Smooth muscle cell (in vitro differentiated cells): ENCODE results near the gene DGKB. TPM values are rescaled to one million over a fixed set of nuclear protein-coding genes. Genes with fewer than 3 reads are reported as not detected.
A peak's percentile ranks its signal among the peaks of the same experiment; 100 is the strongest.
"Not testable (repeated sequence)": the region's sequence is repeated elsewhere in the genome, so short reads cannot be mapped to it uniquely, and the experiment has no call there.

Experiments used
- DNase-seq: peaks from one replicate; lab custom pipeline; 2025; ENCODE audit not compliant: unreplicated experiment; lab: John Stamatoyannopoulos, UW
- H2AFZ ChIP-seq: fragments of 200-600 bp; sonication (generic); 2 replicates; pipeline ENCODE4 v1.6.0; 2016; ENCODE audit warnings: antibody characterized with exemption, low read depth, mild to moderate bottlenecking
- H3F3A ChIP-seq: fragments of 200-600 bp; sonication (generic); 2 replicates; pipeline ENCODE4 v1.6.0; 2017; ENCODE audit warnings: antibody characterized with exemption, low read depth
- H3K27ac ChIP-seq: fragments of 200-600 bp; sonication (generic); 2 replicates; pipeline ENCODE4 v1.5.1; 2016; ENCODE audit warnings: low read depth, mild to moderate bottlenecking
- H3K27me3 ChIP-seq: fragments of 200-600 bp; sonication (generic); 2 replicates; pipeline ENCODE4 v1.6.1; 2016; ENCODE audit warnings: low read depth, mild to moderate bottlenecking
- H3K36me3 ChIP-seq: fragments of 200-600 bp; sonication (generic); 2 replicates; pipeline ENCODE4 v1.5.1; 2016; ENCODE audit warnings: low read depth
- H3K4me1 ChIP-seq: fragments of 200-600 bp; sonication (generic); 2 replicates; pipeline ENCODE4 v1.5.1; 2016; ENCODE audit warnings: low read depth
- H3K4me2 ChIP-seq: fragments of 200-600 bp; sonication (generic); 2 replicates; pipeline ENCODE4 v1.6.0; 2016; ENCODE audit warnings: mild to moderate bottlenecking
- H3K4me3 ChIP-seq: fragments of 200-600 bp; sonication (generic); 2 replicates; pipeline ENCODE4 v1.5.1; 2016; ENCODE audit warnings: mild to moderate bottlenecking
- H3K79me2 ChIP-seq: fragments of 200-600 bp; sonication (generic); 2 replicates; pipeline ENCODE4 v1.6.0; 2016; ENCODE audit warnings: low read depth, mild to moderate bottlenecking
- H3K9ac ChIP-seq: fragments of 200-600 bp; sonication (generic); 2 replicates; pipeline ENCODE4 v1.6.0; 2016; ENCODE audit warnings: low read depth
- H3K9me3 ChIP-seq: fragments of 200-600 bp; sonication (generic); replicated peaks from 2 replicates; pipeline ENCODE4 v1.5.1; 2016; ENCODE audit warnings: low read depth
- H4K20me1 ChIP-seq: fragments of 200-600 bp; sonication (generic); 2 replicates; pipeline ENCODE4 v1.6.0; 2016; ENCODE audit warnings: low read depth
- CTCF ChIP-seq: fragments of 200-600 bp; sonication (generic); IDR thresholded peaks from 2 replicates; pipeline ENCODE4 v1.5.1; 2017; ENCODE audit warnings: borderline replicate concordance, mild to moderate bottlenecking, antibody characterized with exemption; ENCODE audit not compliant: insufficient read depth, poor library complexity, severe bottlenecking
- WGBS: methylation state at CpG from one replicate; pipeline ENCODE4 v1.1.7; 2016; ENCODE audit warnings: low lambda C conversion rate; 5-methylcytosine and 5-hydroxymethylcytosine counted together
- polyA plus RNA-seq: library from polyadenylated mRNA; unstranded; fragments of >200 nt; fragmentation: Nextera tagmentation; extraction: Ambion mirVana; gene quantifications from 2 replicates; pipeline ENCODE4 v1.2.1, GENCODE V29; 2016
- total RNA-seq: library from RNA; depleted of rRNA; stranded (reverse); fragments of >200 nt; gene quantifications from 2 replicates; pipeline ENCODE4 v1.2.3, GENCODE V29; 2014

The DGKB gene
- total and polyA plus RNA-seq, 2 experiments from 2014 or later, result not detected

DNA sequence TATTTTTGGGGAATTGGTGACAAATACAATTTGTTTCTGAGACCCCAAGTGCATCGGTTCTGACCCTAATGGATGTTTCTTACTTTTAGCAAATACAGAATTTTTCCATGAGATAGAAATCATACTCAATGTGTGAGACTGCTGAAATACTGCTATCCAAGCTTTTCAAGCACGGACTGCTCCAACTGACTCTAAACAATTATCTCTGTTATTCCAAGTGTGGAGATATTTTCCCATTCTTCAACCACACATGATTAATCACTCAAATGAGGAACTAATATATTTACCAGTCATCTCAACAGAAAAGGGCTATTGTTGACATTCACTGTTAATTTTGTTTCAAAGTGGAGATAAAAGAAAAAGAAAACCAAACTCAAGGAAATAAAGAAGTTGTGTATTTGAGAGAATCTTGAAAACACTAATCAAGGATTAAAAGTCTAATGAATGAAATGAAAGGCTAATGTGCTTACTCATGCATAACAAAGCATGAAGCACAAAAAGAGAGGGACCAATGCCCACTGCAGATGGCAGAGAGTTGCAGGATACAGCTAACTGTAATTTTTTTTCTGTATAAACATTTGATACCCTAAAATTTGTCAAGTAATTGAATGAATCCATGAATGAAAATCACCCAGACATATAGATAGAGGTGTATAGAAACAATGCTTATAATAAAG is 423.6 kb downstream of the DGKB start:
- Histone ChIP-seq H3K36me3 (no peaks in the 10 kb centered on the region), H3K27me3 (no peaks in the 10 kb centered on the region)

DNA sequence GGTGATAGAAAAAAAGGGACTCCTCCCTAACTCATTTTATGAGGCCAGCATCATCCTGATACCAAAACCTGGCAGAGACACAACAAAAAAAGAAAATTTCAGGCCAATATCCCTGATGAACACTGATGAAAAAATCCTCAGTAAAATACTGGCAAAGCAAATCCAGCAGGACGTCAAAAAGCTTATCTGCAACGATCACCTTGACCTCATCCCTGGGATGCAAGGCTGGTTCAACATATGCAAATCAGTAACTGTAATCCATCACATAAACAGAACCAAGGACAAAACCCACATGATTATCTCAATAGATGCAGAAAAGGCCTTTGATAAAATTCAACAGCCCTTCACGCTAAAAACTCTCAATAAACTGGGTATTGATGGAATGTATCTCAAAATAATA is 440.8 kb downstream of the DGKB start:
- H3K27ac ChIP-seq, H3K36me3 ChIP-seq, H3K9ac ChIP-seq, DNase-seq, H3K4me2 ChIP-seq, H3K27me3 ChIP-seq, H3K79me2 ChIP-seq, H3K9me3 ChIP-seq, H3K4me1 ChIP-seq, H3K4me3 ChIP-seq, H3F3A ChIP-seq, H4K20me1 ChIP-seq, H2AFZ ChIP-seq: not testable (repeated sequence)
- 92% methylated on average over 3 of the region's 3 CpGs for WGBS

More for the DNA sequence above, 423.6 kb downstream of the DGKB start:
- H3K9me3 ChIP-seq, result no peaks in the 10 kb centered on the region
- H3F3A ChIP-seq, result no peaks in the 10 kb centered on the region
- H3K9ac ChIP-seq, result no peak overlapping the region
- 84% methylated on average over 2 of the region's 2 CpGs for WGBS
- no peak for TF ChIP-seq CTCF
- H3K79me2 ChIP-seq, result no peaks in the 10 kb centered on the region
- H4K20me1 ChIP-seq, result no peaks in the 10 kb centered on the region
- no peak for DNase-seq
- H3K4me3 ChIP-seq, result no peak overlapping the region
- peaks cover 20% of the 10 kb centered on the region for H3K4me1 ChIP-seq
- H3K4me2 ChIP-seq, result no peak overlapping the region
- no peak overlapping the region for H3K27ac ChIP-seq
- H2AFZ ChIP-seq, result no peak overlapping the region

DNA sequence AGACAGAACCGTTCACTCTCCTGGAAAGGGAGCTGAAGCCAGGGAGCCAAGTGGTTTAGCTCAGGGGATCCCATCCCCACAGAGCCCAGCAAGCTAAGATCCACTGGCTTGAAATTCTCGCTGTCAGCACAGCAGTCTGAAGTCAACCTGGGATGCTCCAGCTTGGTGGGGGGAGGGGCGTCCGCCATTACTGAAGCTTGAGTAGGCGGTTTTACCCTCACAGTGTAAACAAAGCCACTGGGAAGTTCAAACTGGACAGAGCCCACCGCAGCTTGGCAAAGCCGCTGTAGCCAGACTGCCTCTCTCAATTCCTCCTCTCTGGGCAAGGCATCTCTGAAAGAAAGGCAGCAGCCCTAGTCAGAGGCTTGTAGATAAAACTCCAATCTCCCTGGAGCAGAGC is 443.7 kb downstream of the DGKB start:
- not testable (repeated sequence) for H3K9ac ChIP-seq, H3K9me3 ChIP-seq, H3F3A ChIP-seq, H4K20me1 ChIP-seq, H3K36me3 ChIP-seq, H3K27me3 ChIP-seq, H3K79me2 ChIP-seq, H2AFZ ChIP-seq, H3K4me3 ChIP-seq, DNase-seq, H3K27ac ChIP-seq, H3K4me1 ChIP-seq, H3K4me2 ChIP-seq
- 89% methylated on average over 7 of the region's 7 CpGs for WGBS

DNA sequence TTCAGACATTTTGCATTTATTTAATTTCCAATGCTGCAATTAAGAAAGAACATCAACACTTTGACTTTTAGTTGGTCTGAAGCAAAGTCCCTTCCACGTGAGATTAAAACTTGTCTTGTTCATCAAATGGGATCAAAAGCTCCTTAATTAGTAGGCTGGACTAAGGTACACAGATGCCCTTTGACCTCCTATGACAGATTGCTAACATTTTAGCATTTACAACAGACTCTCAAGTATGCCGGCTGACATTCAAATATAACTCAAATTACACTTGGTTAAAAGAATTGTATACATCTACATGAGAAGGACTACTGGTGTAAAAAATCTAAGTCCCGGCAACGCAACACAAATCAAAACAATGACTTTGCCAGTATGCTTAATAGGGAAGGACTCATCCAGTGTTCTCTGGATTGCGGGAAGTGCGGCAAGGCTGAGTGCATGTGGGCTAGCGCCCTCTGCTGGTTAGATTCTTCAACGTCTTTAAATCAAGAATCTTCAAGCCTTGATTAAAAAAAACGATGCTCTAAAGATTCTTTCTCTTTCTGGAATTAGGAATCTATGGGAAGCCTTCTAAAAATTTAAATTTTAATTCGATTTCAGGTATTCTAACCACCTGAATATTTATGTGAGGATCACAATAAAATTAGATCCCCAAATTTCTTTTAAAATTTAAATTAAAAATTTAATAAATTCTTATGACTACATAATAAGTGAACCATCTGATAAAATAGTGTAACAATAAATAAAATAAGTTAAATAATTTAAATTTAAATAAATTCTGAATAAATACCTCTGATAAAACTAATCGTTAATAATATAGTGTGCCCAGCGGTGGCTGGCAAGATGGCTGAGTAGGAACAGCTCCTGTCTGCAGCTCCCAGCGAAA is 444.7 kb downstream of the DGKB start:
- no peak overlapping the region for H3K27ac ChIP-seq
- DNase-seq, result peak; percentile 2
- peak overlapping the region; percentile 30 for H3K4me3 ChIP-seq
- no peaks in the 10 kb centered on the region for H3K27me3 ChIP-seq
- H3K4me1 ChIP-seq, result no peaks in the 10 kb centered on the region
- peak; percentile 93 for TF ChIP-seq CTCF
- H3F3A ChIP-seq, result no peaks in the 10 kb centered on the region
- H3K9ac ChIP-seq, result no peak overlapping the region
- 28% methylated on average over 13 of the region's 13 CpGs for WGBS
- H3K4me2 ChIP-seq, result peak overlapping the region; percentile 77
- H2AFZ ChIP-seq, result peak overlapping the region; percentile 44
- no peaks in the 10 kb centered on the region for H3K36me3 ChIP-seq
- no peaks in the 10 kb centered on the region for H3K9me3 ChIP-seq
- no peaks in the 10 kb centered on the region for H3K79me2 ChIP-seq
- H4K20me1 ChIP-seq, result no peaks in the 10 kb centered on the region
